Amygdala (tissue), 56 donors: ENCODE results near the gene PPP6R3.
"Not testable (repeated sequence)": the region's sequence is repeated elsewhere in the genome, so short reads cannot be mapped to it uniquely, and the experiment has no call there.

Source experiments
- DNase-seq, 56 donors: peaks; one replicate each; lab custom pipeline; 2025; lab: John Stamatoyannopoulos, UW

Gene PPP6R3

DNA sequence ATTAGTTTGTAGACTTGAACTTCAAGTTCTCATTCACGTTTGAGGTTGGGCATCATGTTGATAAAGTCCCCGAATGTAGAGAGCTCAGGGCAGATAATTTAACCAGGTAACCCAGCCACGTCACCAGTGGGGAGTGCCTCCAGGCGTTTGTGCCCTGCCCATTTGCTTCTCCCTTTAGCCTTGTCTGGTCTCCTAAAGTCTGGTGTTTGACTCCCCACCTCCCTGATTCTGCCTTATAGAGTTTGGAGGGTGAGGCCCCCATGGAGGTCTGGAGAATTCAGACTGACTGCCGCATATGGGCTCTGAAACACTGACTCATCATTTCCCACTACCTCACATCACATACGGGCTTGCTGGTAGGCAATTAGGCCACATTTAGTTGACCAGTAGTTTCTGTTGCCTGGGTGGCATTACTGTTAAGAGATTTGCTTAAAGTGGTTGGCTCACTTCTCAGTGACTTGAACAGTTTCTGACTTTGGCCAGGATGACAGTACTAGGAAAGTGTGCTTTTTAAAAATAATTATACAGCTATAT is 124.5 kb downstream of the PPP6R3 start:
- no peak for DNase-seq

DNA sequence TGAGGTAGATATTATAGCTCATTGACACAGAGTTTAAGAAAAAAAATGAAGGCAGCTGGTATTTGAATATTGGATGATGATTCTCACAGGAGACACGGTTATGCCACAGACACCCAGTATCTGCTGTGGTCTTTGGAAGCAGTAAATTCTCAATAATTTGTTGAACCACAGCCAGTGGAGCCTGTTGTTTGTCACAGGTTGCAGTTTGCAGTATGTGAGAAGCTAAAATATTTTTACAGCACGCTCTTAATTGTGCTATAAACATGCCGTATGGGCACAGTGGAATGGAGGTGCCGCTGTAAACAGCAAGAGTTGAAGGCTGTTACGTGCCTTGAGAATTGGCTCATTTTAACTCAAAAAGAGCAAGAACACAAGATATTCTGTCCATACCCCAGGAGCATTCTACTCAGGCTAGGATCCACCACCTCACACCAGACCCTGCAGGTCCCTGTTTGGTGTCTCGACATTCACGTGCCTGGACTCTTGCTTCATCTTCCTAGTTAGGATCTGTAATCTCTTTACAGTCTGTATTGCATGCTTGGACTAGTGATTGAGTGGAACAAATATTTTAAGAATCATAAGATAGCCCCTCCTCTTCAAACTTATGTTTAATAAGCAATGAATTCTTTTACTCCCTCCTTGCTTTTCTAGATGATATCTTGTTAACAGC is 129.1 kb downstream of the PPP6R3 start:
- DNase-seq = no peak

DNA sequence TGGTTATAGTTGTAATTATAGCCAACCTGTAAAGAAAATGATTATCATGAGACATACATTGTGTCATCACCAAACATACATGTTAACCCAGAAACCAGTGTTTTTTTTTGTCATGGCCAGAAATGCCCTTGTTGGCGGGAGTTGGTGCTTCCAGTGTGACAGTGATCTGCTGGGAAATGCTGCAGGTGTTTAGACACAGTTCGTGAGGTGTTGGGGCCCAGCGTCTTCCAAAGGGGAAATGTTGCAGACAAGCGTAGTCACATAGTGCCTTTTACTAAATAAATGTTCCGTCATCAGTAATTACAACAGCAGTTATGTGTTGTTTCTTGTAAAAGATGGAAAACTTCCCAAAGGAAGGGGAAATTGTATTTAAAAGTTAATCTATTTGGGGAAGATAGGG is 131.2 kb downstream of the PPP6R3 start:
- DNase-seq = no peak

DNA sequence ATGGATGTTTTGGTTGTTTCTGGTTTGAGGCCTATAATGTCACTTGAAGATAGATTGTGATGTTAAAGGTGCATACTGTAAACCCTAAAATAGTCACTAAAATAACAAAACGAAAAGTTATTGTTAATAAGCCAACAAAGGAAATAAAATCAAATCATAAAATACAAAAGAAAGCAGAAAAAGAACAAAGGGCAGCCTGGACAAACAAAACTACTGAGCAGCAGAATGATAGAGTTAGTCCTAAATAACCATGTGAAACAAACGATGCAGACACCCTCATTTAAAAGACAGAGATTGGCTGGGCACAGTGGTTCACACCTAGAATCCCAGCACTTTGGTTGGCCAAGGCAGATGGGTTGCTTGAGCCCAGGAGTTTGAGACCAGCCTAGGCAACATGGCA is 132.9 kb downstream of the PPP6R3 start:
- DNase-seq = no peak

DNA sequence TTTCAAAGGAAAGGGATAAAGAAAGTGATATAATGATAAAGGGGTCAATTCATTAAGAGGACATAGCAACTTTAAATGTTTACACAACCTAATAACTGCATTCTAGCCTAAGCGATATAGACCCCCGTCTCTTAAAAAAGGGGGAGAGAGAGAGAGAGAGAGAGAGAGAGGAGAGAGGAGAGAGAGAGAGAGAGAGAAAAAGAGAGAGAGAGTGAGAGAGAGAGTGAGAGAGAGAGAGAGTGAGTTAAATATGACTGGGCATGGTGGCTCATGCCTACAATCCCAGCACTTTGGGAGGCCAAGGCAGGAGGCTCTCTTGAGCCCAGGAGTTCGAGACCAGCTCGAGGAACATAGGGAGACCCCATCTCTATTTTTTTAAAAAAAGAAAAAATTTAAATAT is 133.6 kb downstream of the PPP6R3 start:
- no peak for DNase-seq

DNA sequence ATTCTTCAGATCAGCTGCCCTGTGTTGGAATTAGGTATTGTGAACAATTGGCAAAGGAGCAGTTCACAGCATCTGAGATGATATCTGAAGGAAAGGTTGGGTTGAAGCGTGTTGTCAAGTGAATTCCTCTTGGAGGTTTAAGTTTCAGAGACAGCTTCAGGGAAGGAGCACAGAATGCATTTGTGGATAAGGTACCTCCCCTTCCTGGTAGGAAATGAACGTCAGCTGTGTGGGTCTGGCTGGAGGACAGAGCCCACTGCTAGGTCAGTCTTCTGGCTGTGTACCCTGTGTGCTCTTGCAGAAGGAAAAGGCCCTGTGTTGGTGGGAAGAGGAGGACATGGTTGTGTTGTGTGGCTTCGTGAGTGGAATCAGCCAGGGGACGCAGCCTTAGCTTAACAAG is 135.7 kb downstream of the PPP6R3 start:
- DNase-seq = no peak

DNA sequence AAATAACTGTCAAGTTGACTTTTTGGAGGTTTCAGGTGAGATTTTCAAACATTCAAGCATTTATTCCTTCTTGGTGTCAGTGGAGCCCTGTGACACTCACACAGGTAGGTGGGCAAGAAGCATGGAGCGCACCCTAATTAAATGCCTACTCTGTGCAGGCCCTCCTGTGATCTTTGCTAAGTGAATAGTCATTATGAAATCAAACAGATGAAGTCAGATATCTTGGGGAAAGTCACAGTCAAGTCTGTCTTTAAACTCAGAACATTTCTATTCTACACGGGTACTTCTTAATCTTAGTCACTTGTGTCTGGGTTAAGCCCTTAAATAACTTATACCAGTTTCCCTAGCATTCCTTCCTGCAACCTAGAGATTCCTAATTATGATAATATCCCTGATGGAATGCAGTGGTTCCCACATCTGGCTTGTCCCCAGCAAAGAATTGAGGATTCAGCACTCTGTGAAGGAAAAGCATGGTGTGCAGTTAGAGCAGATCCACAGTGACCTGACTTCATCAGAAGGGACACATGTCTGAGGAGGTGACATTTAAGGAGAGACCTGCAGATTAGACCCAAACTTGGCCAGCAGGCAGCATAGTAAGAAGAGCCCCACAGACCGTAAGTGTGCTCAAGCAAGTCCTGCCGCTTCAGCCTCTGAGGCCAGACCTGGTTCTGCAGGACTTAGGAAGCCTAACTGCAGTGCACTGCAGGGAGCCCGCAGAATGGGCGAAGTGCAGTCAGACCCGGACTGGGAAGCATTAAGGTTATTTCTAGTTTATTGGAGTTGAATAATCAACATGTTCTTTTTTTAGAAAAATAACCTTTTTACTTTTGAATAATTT is 138.5 kb downstream of the PPP6R3 start:
- DNase-seq = no peak

DNA sequence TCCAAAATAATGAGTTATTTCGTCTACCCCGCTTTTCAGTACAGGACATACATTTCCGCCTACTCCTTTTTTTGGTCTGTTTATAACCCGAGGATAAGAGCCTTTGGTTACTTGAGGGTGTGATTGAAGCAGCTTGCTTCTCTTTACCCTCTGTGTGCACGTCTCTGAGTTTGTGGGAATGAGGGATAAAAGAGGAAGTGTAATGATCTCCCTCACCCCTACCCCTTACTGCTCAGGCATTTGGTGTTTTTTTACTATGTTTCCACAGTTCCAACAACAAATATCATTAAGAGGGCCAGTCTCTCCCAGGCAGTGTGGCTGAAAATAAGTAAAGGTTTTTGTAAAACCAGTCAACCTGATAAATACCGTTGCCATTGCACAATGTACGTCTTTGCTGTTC is 140.6 kb downstream of the PPP6R3 start:
- DNase-seq = no peak

DNA sequence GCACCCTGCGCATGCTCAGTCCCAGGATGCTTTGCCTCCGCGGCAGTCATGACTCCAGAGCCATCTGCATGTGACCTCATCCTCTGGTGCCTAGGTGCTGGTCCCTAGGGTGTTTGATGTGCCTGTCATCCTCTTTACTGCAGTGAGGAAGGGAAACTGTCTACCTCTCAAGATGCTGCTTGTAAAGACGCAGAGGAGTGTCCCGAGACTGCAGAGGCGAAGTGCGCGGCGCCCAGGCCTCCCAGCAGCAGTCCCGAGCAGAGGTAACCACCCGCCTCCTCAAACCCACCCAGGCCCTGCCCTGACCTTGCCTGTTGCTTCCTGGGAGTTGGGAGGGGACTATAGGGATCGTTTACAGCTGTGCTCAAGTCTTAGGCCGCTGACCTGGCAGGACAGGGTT is 149.2 kb downstream of the PPP6R3 start:
- no peak for DNase-seq

DNA sequence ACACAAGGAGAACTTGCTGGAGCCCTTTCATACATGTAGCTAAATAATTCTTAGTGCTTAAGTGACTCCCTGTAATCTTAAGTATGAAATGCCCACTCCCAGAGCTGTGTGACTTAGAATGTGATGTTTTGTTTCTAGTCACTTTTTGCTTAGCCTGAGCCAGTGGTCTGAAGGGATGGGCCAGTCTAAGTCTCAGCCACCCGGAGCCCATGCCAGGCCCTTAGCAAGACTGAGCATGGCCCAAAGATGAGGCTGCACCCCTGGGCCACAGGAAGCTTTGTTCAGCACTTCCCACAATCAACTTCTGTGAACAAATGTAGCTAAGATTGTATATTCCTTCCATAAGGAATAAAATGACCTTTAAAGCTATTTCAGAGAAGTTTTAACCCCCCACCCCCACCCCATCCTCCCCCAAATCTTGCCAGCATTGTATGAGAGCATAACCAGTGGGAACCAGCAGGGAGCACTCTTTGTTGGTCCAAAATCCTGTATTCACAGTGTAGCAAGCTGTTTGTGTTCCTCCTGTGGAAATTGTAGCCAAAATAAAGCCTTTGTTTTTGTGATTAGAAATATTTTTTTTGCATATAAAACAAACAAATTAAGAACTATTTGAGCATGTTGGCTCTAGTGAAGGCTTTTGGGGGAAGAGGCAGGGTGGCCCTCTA is 150.0 kb downstream of the PPP6R3 start:
- DNase-seq = no peak

DNA sequence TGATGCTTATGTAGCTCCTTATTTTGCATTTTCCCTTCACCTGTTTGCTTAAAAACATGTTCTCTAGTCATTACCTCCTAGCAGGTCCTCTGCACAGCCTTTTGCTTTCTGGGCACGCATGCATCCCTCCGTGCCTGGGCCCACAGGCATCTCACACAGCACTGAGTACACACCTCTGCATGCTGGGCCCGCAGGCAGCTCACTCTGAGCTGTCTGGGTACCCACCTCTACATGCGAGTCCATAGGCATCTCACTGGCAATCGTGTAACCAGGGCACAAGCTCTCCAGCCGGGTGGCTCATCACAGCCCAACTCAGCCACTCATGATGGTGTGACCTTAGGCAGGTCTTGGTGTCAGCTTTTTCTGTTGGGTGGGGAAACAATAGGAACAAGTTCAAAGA is 155.1 kb downstream of the PPP6R3 start:
- DNase-seq = no peak

DNA sequence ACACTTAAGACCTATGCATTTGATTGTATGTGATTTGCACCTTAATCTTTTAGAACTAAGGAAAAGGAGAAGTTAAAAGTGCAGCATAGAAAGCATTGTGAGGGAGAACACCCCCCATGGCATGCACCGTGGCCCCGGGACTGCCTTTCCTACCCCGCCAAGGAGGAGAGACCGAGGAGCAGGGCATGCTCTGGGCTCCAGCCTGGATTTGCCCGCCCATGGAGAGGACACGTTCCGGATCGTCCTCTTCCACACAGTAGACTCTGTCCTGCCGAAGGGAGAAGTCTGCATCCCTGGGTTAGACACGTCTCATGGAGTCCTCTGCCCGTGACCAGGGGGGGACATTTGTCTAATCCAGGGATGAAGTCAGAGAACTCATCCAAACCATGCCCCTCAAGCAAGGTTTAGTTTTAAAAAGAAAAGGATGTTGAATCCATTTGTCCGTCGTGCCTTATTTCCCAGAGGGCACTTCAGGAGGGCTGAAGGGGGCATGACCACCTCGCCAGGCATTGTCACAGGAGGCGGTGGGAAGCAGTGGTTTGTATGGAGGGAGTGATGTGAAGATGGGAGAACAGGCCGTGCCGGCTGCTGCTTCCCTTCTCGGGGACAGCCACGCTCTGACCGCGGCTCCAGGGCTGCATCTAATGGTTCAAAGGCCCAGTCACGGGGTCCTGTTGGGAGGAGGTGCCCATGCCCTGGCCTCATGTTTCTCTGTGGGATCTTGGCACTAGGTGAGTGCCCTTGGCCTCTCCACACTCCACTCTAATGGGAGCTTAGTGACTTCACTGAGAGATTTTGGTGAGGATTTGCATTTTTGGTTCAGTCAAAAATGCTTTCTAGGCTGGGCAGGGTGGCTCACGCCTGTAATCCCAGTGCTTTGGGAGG is 157.6 kb downstream of the PPP6R3 start:
- no peak for DNase-seq

DNA sequence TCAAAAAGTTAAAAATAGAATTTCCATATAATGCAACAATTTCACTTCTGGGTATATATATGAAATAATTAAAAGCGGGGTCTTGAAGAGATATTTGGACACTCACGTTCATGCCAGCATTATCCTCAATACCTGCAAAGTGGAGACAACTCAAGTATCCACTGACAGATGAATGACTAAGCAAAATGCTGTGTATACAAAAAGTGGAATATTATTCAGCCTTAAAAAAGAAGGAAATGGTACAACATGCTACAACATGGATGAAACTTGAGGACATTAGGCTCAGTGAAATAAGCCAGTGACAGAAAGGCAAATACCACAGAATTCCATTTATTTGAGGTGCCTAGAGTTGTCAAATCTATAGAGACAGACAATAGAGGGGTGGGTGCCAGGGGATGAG is 161.3 kb downstream of the PPP6R3 start:
- no peak for DNase-seq

DNA sequence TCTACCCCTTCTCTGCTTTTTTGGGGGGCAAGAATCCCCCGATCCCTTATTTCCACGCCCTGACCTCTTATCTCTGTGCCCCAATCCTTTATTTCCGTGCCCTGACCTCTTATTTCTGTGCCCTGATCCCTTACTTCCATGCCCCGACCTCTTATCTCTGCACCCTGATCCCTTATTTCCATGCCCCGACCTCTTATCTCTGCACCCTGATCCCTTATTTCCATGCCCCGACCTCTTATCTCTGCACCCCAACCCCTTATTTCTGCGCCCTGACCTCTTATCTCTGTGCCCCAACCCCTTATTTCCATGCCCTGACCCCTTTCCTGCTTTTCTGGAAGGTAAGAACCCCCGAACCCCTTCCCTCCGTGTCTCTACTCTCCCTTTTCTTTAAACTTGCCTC is 163.2 kb downstream of the PPP6R3 start:
- DNase-seq = not testable (repeated sequence)

DNA sequence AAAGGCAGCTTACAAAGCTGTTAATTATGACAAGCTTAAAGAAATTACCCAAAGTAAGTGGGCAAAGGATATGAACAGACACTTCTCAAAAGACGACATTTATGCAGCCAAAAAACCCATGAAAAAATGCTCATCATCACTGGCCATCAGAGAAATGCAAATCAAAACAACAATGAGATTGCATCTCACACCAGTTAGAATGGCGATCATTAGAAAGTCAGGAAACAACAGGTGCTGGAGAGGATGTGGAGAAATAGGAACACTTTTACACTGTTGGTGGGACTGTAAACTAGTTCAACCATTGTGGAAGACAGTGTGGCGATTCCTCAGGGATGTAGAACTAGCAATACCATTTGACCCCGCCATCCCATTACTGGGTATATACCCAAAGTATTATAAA is 164.5 kb downstream of the PPP6R3 start:
- DNase-seq = not testable (repeated sequence)

DNA sequence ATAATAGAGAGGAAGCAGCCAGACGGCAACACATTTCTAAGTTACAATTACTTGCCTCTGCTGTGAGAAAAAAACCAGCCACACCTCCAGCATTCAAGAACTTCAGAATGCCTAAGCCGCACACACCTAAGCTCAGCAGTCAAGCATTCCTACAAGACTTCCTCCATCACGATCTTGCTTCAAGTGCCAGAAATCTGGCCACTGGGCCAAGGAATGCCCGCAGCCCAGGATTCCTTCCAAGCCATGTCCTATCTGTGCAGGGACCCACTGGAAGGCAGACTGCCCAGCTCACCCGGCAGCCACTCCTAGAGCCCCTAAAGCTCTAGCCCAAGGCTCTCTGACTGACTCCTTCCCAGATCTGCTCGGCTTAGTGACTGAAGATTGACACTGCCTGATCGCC is 165.7 kb downstream of the PPP6R3 start:
- DNase-seq = not testable (repeated sequence)

DNA sequence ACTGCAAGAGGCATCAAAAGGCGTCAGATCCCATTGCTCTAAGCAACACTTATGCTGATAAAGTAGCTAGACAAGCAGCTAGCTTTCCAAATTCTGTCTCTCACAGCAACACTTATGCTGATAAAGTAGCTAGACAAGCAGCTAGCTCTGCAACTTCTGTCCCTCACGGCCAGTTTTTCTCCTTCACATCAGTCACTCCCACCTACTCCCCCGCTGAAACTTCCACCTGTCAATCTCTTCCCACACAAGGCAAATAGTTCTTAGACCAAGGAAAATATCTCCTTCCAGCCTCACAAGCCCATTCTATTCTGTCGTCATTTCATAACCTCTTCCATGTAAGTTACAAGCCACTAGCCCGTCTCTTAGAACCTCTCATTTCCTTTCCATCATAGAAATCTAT is 168.3 kb downstream of the PPP6R3 start:
- not testable (repeated sequence) for DNase-seq

DNA sequence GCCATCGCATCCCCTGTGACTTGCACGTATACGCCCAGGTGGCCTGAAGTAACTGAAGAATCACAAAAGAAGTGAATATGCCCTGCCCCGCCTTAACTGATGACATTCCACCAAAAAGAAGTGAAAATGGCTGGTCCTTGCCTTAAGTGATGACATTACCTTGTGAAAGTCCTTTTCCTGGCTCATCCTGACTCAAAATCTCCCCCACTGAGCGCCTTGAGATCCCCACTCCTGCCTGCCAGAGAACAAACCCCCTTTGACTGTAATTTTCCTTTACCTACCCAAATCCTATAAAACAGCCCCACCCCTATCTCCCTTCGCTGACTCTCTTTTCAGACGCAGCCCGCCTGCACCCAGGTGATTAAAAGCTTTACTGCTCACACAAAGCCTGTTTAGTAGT is 171.8 kb downstream of the PPP6R3 start:
- DNase-seq = not testable (repeated sequence)

DNA sequence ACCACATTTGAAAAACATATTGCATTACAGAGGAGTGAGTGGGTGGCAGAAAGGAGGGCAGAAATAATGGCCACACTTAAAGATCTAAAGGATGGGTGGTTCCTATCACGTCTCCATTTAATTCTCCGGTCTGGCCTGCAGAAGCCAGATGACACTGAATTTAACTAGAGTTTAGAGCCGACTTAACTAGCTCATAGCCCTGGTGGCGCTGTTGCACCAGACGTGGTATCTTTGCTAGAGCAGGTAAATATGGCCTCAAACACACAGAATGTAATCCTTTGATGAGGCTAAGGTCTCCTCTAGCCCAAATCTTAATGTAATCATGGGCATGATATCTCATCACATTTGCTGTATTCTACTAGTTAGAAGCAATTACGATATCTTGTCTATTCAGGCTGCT is 172.2 kb downstream of the PPP6R3 start:
- peak in 2 of 56 donors; percentile 17 to 18 for DNase-seq

DNA sequence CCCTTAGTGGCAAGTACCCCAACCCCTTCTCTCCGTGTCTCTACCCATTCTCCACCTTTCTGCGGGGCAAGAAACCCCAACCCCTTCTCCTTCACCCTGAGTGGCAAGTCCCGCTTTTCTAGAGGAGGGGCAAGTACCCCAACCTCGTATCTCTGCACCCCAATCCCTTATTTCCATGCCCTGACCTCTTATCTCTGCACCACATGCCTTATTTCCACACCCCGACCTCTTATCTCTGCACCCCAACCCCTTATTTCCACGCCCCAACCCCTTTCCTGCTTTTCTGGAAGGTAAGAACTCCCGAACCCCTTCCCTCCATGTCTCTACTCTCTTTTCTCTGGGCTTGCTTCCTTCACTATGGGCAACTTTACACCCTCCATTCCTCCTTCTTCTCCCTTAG is 174.1 kb downstream of the PPP6R3 start:
- DNase-seq = not testable (repeated sequence)
